ENCODE results near the gene CMTM2. TPM values are rescaled to one million over a fixed set of nuclear protein-coding genes. Genes with fewer than 3 reads are reported as not detected.

The CMTM2 gene
- polyA plus RNA-seq, 2 donors = 0.06 TPM; not detected in 1

DNA sequence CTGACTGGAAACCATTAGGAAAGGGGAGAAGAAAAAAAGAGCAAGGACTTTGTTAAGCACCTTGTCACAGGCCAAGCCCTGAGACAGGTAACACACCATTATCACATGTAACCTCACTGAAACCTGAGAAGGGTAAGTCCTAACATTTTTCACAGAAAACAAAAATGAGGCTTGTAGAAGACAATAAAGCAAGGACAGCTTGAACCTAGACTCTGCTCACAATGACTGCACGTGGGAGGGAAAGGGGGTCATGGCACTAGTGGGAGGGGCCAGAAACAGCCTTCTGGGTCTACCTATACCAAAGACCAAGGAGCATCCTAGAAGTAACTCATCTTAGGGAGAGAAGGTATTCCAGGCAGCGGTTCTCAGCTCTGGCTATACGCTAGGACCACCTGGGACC is 36.9 kb upstream of the CMTM2 start:
- Histone ChIP-seq H3K27ac (ENCODE audit: low read depth in 2 of 2, low read length in 1 of 2) (no peak overlapping the region), H3K9me3 (ENCODE audit: control insufficient read depth in 2 of 2, insufficient read depth in 1 of 2, low read depth in 1 of 2, low read length in 1 of 2) (no peaks in the 10 kb centered on the region), H3K36me3 (ENCODE audit: control insufficient read depth in 2 of 2, insufficient read depth in 2 of 2, low read length in 1 of 2) (peaks cover 4 to 12% of the 10 kb centered on the region in 2 donors), H3K27me3 (ENCODE audit: control insufficient read depth in 1 of 2, insufficient read depth in 2 of 2, low read length in 2 of 2) (no peaks in the 10 kb centered on the region), H3K4me3 (ENCODE audit: low read depth in 1 of 2, low read length in 2 of 2) (no peak overlapping the region), H3K4me1 (ENCODE audit: control insufficient read depth in 2 of 2, insufficient read depth in 2 of 2, low read length in 1 of 2) (no peaks in the 10 kb centered on the region)
- WGBS, 2 donors = 91 to 97% methylated on average over 3 of the region's 3 CpGs

DNA sequence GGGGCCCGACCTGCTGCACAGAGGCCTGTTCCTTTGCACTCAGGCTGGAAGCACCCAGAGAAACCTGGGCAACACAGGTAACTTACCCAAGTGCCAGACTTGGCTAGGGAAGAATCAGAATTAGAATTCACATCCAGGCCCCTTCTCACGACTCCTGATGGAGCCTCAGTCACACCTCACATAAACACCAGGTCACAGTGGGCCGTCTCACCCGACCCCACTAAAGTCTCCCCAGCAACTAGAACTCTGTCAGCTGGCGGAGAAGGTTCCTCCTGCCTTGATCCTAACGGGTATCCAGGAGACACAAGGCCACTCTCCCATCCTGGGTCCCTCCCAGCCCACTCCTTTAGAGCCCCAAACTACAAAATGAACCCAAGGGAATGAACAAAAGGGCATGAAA is 35.7 kb upstream of the CMTM2 start:
- 80 to 88% methylated on average over 6 of the region's 6 CpGs for WGBS, 2 donors
- Histone ChIP-seq H3K9me3 (ENCODE audit: control insufficient read depth in 2 of 2, insufficient read depth in 1 of 2, low read depth in 1 of 2, low read length in 1 of 2) (no peaks in the 10 kb centered on the region), H3K27ac (ENCODE audit: low read depth in 2 of 2, low read length in 1 of 2) (no peak overlapping the region), H3K4me3 (ENCODE audit: low read depth in 1 of 2, low read length in 2 of 2) (no peak overlapping the region), H3K4me1 (ENCODE audit: control insufficient read depth in 2 of 2, insufficient read depth in 2 of 2, low read length in 1 of 2) (peaks cover 0 to 3% of the 10 kb centered on the region in 2 donors), H3K36me3 (ENCODE audit: control insufficient read depth in 2 of 2, insufficient read depth in 2 of 2, low read length in 1 of 2) (peaks cover 4 to 11% of the 10 kb centered on the region in 2 donors), H3K27me3 (ENCODE audit: control insufficient read depth in 1 of 2, insufficient read depth in 2 of 2, low read length in 2 of 2) (no peaks in the 10 kb centered on the region)

DNA sequence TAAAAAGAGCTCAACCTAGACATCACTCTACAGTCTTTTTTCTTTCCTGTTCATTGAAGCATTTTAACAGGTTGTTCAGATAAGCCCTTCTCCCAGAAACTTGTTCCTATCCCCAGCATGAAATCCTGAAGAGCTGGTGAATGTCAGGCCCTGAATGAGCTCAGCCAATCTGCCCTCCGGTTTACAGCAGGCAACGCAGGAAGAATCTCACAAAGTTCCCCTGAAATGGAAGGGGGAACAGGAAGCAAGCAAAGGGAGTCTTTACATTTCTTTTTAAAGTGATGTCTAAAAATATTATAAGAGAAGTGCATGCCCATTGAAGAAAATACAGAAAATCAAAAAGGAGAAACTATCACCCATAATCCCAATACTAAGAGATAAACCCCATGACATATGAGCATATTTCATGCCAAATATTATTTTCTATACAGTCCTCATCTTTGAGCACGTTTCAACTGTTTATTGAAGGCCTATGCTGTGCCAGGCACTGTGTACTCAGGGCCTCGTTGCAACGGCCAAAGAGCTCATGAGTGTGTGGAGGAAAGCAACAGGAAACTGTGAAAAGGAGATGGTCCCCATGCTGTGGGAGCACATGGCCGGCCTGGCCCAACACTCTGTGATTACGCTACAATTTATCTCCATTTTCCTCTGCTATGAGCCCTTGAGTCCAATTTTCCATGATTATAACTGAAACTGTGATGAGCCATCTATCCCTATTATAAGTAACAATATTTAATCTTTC is 35.1 kb upstream of the CMTM2 start:
- Histone ChIP-seq H3K36me3 (ENCODE audit: control insufficient read depth in 2 of 2, insufficient read depth in 2 of 2, low read length in 1 of 2) (peaks cover 4 to 11% of the 10 kb centered on the region in 2 donors), H3K4me3 (ENCODE audit: low read depth in 1 of 2, low read length in 2 of 2) (no peak overlapping the region), H3K4me1 (ENCODE audit: control insufficient read depth in 2 of 2, insufficient read depth in 2 of 2, low read length in 1 of 2) (peaks cover 0 to 6% of the 10 kb centered on the region in 2 donors), H3K27me3 (ENCODE audit: control insufficient read depth in 1 of 2, insufficient read depth in 2 of 2, low read length in 2 of 2) (no peaks in the 10 kb centered on the region), H3K27ac (ENCODE audit: low read depth in 2 of 2, low read length in 1 of 2) (no peak overlapping the region), H3K9me3 (ENCODE audit: control insufficient read depth in 2 of 2, insufficient read depth in 1 of 2, low read depth in 1 of 2, low read length in 1 of 2) (no peaks in the 10 kb centered on the region)
- 70 to 73% methylated on average over 7 of the region's 7 CpGs for WGBS, 2 donors

DNA sequence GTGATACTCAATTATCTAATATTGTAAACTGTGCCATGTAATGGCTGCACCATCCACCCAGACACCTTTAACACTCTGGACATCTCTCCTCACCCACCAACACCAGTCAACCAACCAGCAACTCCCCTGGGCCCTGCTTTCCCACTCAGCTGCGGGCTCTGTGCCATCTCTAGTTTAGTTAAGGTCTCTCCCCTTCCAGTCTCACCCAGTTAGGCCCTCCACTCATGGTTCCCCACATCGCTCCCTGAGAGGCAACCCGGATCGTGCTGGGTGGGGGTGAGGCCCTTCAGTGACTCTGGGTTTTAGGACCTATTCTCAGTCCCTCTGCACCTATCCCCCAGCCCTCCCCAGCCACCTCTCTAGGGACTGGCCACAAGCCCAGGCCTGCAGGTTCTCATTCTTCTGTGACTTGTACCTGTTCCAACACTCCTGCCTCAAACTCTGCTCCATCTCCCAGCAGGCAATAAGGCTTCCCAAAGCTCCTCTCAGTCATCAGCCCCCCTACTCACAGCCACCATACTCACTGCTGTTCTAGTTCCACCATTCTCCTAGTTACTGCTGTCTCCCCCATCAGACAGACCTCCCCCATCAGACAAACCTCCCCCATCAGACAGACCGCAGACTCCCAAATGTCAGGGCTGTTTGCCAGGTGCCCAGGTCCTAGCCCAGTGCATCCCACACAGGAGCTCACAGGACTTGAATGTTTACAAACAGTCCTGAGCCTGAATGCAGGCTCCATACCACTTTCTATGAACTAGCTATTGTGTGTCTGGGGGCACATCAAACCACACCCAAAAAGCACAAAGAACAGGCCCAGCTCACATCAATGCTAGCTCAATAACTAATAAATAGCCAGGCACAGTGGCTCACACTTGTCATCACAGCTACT is 31.9 kb upstream of the CMTM2 start:
- Histone ChIP-seq H3K27me3 (ENCODE audit: control insufficient read depth in 1 of 2, insufficient read depth in 2 of 2, low read length in 2 of 2) (no peaks in the 10 kb centered on the region), H3K4me1 (ENCODE audit: control insufficient read depth in 2 of 2, insufficient read depth in 2 of 2, low read length in 1 of 2) (peaks cover 0 to 8% of the 10 kb centered on the region in 2 donors), H3K4me3 (ENCODE audit: low read depth in 1 of 2, low read length in 2 of 2) (no peak overlapping the region), H3K36me3 (ENCODE audit: control insufficient read depth in 2 of 2, insufficient read depth in 2 of 2, low read length in 1 of 2) (peaks cover 4 to 6% of the 10 kb centered on the region in 2 donors), H3K9me3 (ENCODE audit: control insufficient read depth in 2 of 2, insufficient read depth in 1 of 2, low read depth in 1 of 2, low read length in 1 of 2) (no peaks in the 10 kb centered on the region), H3K27ac (ENCODE audit: low read depth in 2 of 2, low read length in 1 of 2) (no peak overlapping the region)
- 89 to 91% methylated on average over 5 of the region's 5 CpGs for WGBS, 2 donors

DNA sequence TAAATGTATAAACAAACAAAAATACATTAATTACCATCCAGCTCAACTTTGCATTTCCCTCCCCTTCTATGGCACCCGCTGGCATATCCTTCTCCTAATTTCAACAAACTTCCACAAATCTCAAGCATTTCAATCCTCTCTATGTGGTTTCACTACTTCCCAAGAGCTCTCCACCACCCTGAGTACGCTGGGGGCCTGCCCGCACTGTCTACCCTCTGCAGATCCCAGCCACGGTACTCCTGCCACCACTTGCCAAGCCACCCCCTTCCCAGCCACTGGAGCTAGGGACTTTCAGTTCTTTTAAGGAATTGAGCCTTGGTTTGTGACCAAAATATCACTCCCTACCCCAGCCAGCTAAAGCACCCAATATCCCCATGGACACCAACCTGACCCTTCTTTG is 31.2 kb upstream of the CMTM2 start:
- WGBS, 2 donors = 86 to 90% methylated on average over 4 of the region's 4 CpGs
- H3K9me3 ChIP-seq (ENCODE audit: control insufficient read depth in 2 of 2, insufficient read depth in 1 of 2, low read depth in 1 of 2, low read length in 1 of 2) = no peaks in the 10 kb centered on the region
- H3K36me3 ChIP-seq (ENCODE audit: control insufficient read depth in 2 of 2, insufficient read depth in 2 of 2, low read length in 1 of 2) = peaks cover 3 to 6% of the 10 kb centered on the region in 2 donors
- H3K27ac ChIP-seq (ENCODE audit: low read depth in 2 of 2, low read length in 1 of 2) = peak overlapping the region in 1 of 2 donors; percentile 27
- H3K27me3 ChIP-seq (ENCODE audit: control insufficient read depth in 1 of 2, insufficient read depth in 2 of 2, low read length in 2 of 2) = no peaks in the 10 kb centered on the region
- no peak overlapping the region for H3K4me3 ChIP-seq (ENCODE audit: low read depth in 1 of 2, low read length in 2 of 2)
- peaks cover 0 to 8% of the 10 kb centered on the region in 2 donors for H3K4me1 ChIP-seq (ENCODE audit: control insufficient read depth in 2 of 2, insufficient read depth in 2 of 2, low read length in 1 of 2)

DNA sequence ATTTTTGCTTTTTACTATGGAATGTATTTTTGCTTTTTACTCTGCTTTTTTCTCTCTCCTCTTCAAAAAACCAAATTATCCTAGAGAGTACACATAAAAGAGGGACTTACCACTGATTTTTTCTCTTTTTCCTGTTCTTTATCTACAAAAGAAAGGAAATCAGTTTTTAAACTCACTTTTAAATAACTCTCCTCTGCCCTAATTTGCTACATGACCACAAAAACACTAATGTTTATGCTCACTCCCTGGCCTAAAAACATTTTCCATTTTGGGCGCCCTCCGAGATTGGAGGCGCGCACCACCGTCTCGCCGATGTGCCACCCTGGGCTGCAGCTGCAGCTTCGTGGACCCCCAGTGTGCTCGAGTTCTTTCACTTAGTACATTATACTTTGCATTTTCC is 30.4 kb upstream of the CMTM2 start:
- Histone ChIP-seq H3K36me3 (ENCODE audit: control insufficient read depth in 2 of 2, insufficient read depth in 2 of 2, low read length in 1 of 2) (no peaks in the 10 kb centered on the region), H3K9me3 (ENCODE audit: control insufficient read depth in 2 of 2, insufficient read depth in 1 of 2, low read depth in 1 of 2, low read length in 1 of 2) (no peaks in the 10 kb centered on the region), H3K27me3 (ENCODE audit: control insufficient read depth in 1 of 2, insufficient read depth in 2 of 2, low read length in 2 of 2) (no peaks in the 10 kb centered on the region), H3K4me1 (ENCODE audit: control insufficient read depth in 2 of 2, insufficient read depth in 2 of 2, low read length in 1 of 2) (peaks cover 0 to 8% of the 10 kb centered on the region in 2 donors), H3K4me3 (ENCODE audit: low read depth in 1 of 2, low read length in 2 of 2) (peak overlapping the region; percentile 58 to 68), H3K27ac (ENCODE audit: low read depth in 2 of 2, low read length in 1 of 2) (peak overlapping the region; percentile 89 to 92)
- 46 to 54% methylated on average over 9 of the region's 9 CpGs for WGBS, 2 donors

DNA sequence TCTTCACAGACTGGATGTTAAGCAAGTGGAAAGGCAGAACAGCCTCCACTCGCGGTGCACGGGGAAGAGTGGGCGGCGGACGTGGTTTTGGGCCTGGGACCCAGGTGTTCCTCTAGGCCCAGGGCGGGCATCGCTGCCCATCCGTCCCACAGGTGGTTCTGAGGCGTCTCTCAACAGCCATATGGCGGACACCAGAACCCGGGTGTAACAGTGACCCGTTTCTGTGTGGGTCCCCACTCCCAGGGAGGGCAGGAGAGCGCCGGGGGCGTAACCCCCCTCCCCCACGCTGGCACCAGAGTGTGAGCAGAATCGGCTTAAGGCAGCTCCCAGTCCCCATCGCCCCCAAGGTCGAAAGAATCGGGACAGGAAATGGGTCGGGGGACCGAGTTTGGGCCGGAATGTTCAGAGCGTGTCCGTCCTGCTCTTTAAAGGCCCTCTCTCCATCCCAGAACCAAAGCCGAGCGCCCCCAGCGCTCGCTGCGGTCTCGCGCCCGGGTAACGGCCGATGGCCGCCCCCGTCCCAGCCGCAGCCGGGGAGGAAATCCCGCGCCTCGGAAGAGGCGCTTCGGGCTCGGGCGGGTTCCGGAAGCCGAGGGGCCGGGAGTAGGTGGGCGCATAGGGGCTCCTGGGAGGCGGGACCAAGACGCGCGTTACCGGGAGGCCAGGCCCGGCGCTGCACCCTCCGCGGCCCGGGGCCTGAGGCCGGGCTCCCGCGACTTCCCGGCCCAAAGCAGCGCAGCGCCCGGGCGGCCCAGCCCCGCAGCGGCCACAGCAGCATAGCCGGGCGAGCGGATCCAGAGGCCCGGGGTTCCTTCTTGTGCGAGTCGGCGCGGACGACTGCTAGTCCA is 29.8 kb upstream of the CMTM2 start, which contains the start of gene TK2:
TK2 (minus strand) TSS at position 839 of the 848 bp plus-strand sequence; CDS start at position 778, 61 bp downstream.
- peak within 1 kb of the TSS; percentile 89 to 92 for H3K27ac ChIP-seq (ENCODE audit: low read depth in 2 of 2, low read length in 1 of 2)
- WGBS, 2 donors = 2% methylated on average over 79 to 80 of the region's 80 CpGs
- H3K27me3 ChIP-seq (ENCODE audit: control insufficient read depth in 1 of 2, insufficient read depth in 2 of 2, low read length in 2 of 2) = no peaks in the 10 kb centered on the region
- H3K9me3 ChIP-seq (ENCODE audit: control insufficient read depth in 2 of 2, insufficient read depth in 1 of 2, low read depth in 1 of 2, low read length in 1 of 2) = no peaks in the 10 kb centered on the region
- H3K36me3 ChIP-seq (ENCODE audit: control insufficient read depth in 2 of 2, insufficient read depth in 2 of 2, low read length in 1 of 2) = no peaks in the 10 kb centered on the region
- H3K4me3 ChIP-seq (ENCODE audit: low read depth in 1 of 2, low read length in 2 of 2) = peak within 1 kb of the TSS; percentile 58 to 68
- H3K4me1 ChIP-seq (ENCODE audit: control insufficient read depth in 2 of 2, insufficient read depth in 2 of 2, low read length in 1 of 2) = peaks cover 0 to 8% of the 10 kb centered on the region in 2 donors

DNA sequence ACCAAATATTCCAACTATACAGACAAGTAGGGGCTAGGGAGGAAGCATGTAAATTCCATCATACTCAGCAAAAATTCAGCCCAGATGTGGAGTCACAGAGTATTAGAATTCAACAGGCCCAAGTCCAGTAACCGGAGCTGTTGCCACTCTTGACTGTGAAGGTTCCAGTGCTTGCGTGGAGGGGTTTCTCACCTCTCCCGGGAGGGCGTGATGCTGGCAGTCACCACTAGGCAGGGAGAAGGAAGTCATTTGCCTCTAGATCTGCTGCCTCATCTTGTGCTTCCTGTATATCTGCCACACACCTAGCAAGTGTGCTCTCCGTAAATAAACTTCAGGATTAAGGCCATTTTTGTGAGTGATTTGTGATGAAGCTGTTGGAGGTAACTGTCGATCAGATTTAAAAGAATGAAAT is 27.9 kb upstream of the CMTM2 start:
- peak overlapping the region; percentile 6 to 92 for H3K27ac ChIP-seq (ENCODE audit: low read depth in 2 of 2, low read length in 1 of 2)

DNA sequence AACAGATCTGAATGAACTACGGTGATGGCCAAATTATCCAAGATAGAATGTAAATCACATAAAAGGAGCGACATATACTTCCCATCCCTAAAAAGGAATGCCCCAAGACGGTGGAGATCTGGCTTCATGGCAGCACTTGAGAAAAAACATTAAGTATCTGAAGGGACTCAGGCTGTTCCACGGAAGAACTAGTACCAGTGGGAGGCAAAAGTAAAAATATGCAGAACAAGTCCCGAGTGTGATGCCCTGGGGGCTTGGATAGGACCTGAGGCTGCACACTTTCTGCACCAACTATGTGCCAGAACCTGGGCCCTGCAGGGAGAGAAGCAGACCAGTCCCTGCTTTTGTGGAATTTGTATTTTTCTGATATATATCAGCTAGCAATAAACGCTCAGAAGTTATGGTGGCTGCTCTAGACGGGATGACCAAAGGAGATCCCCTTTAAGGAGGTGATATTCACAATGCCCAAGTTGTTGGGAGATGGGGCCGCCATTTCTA is 27.4 kb upstream of the CMTM2 start:
- Histone ChIP-seq H3K36me3 (ENCODE audit: control insufficient read depth in 2 of 2, insufficient read depth in 2 of 2, low read length in 1 of 2) (no peaks in the 10 kb centered on the region), H3K27ac (ENCODE audit: low read depth in 2 of 2, low read length in 1 of 2) (peak overlapping the region; percentile 92 to 98), H3K27me3 (ENCODE audit: control insufficient read depth in 1 of 2, insufficient read depth in 2 of 2, low read length in 2 of 2) (no peaks in the 10 kb centered on the region), H3K4me3 (ENCODE audit: low read depth in 1 of 2, low read length in 2 of 2) (peak overlapping the region; percentile 60 to 69), H3K4me1 (ENCODE audit: control insufficient read depth in 2 of 2, insufficient read depth in 2 of 2, low read length in 1 of 2) (peaks cover 0 to 8% of the 10 kb centered on the region in 2 donors), H3K9me3 (ENCODE audit: control insufficient read depth in 2 of 2, insufficient read depth in 1 of 2, low read depth in 1 of 2, low read length in 1 of 2) (no peaks in the 10 kb centered on the region)
- 30 to 36% methylated on average over 8 of the region's 8 CpGs for WGBS, 2 donors

More for the DNA sequence above, 27.9 kb upstream of the CMTM2 start:
- H3K36me3 ChIP-seq (ENCODE audit: control insufficient read depth in 2 of 2, insufficient read depth in 2 of 2, low read length in 1 of 2) = no peaks in the 10 kb centered on the region
- no peaks in the 10 kb centered on the region for H3K9me3 ChIP-seq (ENCODE audit: control insufficient read depth in 2 of 2, insufficient read depth in 1 of 2, low read depth in 1 of 2, low read length in 1 of 2)
- no peaks in the 10 kb centered on the region for H3K27me3 ChIP-seq (ENCODE audit: control insufficient read depth in 1 of 2, insufficient read depth in 2 of 2, low read length in 2 of 2)
- peaks cover 0 to 8% of the 10 kb centered on the region in 2 donors for H3K4me1 ChIP-seq (ENCODE audit: control insufficient read depth in 2 of 2, insufficient read depth in 2 of 2, low read length in 1 of 2)
- 44 to 51% methylated on average over 6 of the region's 6 CpGs for WGBS, 2 donors
- no peak overlapping the region for H3K4me3 ChIP-seq (ENCODE audit: low read depth in 1 of 2, low read length in 2 of 2)

Measured in esophagus (tissue), 2 donors.